ENCODE results near the gene CD151.

The CD151 gene

GRCh38 chr11:854601-855329 is 22.0 kb downstream of the CD151 start:
- peak overlapping the region; percentile 57 for H3K27ac ChIP-seq
- TF ChIP-seq, protein P1, sequence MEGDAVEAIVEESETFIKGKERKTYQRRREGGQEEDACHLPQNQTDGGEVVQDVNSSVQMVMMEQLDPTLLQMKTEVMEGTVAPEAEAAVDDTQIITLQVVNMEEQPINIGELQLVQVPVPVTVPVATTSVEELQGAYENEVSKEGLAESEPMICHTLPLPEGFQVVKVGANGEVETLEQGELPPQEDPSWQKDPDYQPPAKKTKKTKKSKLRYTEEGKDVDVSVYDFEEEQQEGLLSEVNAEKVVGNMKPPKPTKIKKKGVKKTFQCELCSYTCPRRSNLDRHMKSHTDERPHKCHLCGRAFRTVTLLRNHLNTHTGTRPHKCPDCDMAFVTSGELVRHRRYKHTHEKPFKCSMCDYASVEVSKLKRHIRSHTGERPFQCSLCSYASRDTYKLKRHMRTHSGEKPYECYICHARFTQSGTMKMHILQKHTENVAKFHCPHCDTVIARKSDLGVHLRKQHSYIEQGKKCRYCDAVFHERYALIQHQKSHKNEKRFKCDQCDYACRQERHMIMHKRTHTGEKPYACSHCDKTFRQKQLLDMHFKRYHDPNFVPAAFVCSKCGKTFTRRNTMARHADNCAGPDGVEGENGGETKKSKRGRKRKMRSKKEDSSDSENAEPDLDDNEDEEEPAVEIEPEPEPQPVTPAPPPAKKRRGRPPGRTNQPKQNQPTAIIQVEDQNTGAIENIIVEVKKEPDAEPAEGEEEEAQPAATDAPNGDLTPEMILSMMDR (conservative IDR thresholded peaks at IDR 0.05; ENCODE audit: low read depth) = no peak
- ChIA-PET POLR2A (ENCODE audit: low non-redundant PET) (no interaction called here), CTCF (no interaction called here)
- no peak for DNase-seq (ENCODE audit: low spot score)

GRCh38 chr11:855330-855674 is 22.6 kb downstream of the CD151 start:
- H3K27ac ChIP-seq = peak overlapping the region; percentile 57
- DNase-seq (ENCODE audit: low spot score) = no peak
- POLR2A ChIA-PET (ENCODE audit: low non-redundant PET) = no interaction called here
- CTCF ChIA-PET = no interaction called here
- TF ChIP-seq, protein P1 (conservative IDR thresholded peaks at IDR 0.05; ENCODE audit: low read depth) = no peak

DNA sequence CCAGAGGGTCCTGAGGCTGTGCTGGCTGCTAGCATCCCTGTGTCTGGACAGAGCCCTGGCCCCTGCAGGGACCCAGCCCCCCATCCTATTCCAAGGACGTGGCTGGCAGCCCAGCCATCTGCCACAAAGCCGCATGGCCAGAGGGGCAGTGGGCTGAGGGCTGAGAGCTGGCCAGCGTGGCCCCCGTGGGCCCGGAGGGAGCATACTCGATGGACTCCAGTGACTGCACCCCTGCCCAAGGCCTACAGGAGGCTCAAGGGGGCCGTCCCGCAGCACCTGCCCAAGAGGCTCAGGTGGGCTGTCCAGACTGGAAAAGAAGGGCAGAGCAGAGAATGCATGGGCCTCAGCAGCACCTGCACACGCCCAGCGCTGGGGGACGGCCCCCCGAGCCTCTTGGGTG is 23.0 kb downstream of the CD151 start:
- TF ChIP-seq, protein P1 (conservative IDR thresholded peaks at IDR 0.05; ENCODE audit: low read depth) = no peak
- DNase-seq (ENCODE audit: low spot score) = no peak
- CTCF ChIA-PET = no interaction called here
- H3K27ac ChIP-seq = peak overlapping the region; percentile 57
- POLR2A ChIA-PET (ENCODE audit: low non-redundant PET) = no interaction called here

DNA sequence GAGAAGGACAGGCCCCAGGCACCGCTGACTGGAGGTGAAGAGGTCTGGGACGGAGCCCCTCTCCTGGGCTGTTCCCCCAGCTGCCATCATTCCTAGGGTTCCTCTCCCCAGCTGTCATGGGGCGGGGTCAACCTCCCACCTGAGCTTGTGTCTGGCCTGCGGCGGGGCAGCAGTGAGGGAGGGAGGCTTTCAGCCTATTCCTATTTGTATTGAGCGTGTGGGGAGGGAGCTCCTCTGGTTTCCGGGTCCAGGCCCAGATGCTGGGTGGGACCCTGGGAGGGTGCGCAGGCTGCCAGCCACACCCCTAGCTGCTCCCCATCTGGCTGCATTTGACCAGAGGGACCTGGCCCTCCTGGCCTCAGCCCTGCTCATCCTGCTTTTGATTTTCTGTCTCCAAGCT is 23.6 kb downstream of the CD151 start:
- DNase-seq (ENCODE audit: low spot score) = no peak
- POLR2A ChIA-PET (ENCODE audit: low non-redundant PET) = interaction anchor here (0.7 kb wide), 1 partner anchor 50 kb away, joined by 3 read pairs; no protein-coding TSS in a partner anchor
- TF ChIP-seq, protein P1 (conservative IDR thresholded peaks at IDR 0.05; ENCODE audit: low read depth) = no peak
- peak overlapping the region; percentile 57 for H3K27ac ChIP-seq
- CTCF ChIA-PET = interaction anchor here (0.6 kb wide), 1 partner anchor 51 kb away, joined by 3 read pairs; no protein-coding TSS in a partner anchor

DNA sequence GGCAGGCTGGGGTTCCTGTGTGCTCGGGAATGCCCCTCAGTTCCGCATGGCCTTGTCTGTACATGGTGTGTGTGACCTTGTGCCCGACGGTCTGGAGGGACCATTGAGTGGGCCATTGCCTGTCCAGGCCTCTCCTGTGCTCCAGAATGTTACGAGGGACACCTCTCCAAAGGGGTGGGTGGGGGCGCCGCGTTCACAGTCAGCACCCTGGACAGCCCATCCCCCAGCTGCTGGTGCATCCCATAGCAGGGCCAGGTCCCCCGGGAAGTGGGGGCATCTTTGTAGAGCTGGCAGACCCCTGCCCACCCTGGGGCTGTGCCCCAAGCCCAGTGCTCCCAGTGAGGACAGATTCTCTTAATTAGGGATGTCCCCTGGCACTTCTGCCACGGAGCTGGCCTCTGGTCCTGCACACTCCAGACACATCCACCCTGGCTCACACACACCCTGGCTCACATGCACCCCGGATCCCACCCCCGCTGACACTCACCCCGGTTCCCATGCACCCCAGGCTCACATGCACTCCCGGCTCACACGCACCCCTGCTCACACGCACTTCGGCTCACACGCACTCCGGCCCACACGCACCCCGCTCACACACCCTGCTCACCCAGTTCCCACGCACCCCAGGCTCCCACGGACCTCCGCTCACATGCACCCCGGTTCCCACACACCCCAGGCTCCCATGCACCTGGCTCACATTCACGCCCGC is 25.5 kb downstream of the CD151 start:
- TF ChIP-seq, protein P1 (conservative IDR thresholded peaks at IDR 0.05; ENCODE audit: low read depth) = no peak
- ChIA-PET CTCF (interaction anchor here (0.6 to 0.7 kb wide), 2 partner anchors 9 to 171 kb away, joined by 3 read pairs; no protein-coding TSS in a partner anchor), POLR2A (ENCODE audit: low non-redundant PET) (no interaction called here)
- no peak for DNase-seq (ENCODE audit: low spot score)
- H3K27ac ChIP-seq = peak overlapping the region; percentile 57

- H3K27ac ChIP-seq = no peak overlapping the region
- ChIA-PET CTCF (interaction anchor here (0.6 to 1.1 kb wide), 3 partner anchors 10 to 170 kb away, joined by 3 read pairs; no protein-coding TSS in a partner anchor), POLR2A (ENCODE audit: low non-redundant PET) (interaction anchor here (0.8 to 1.6 kb wide), 2 partner anchors 15 to 154 kb away, joined by 3 to 7 read pairs; partner anchors contain the start of gene TSPAN4)
- TF ChIP-seq, protein P1 (conservative IDR thresholded peaks at IDR 0.05; ENCODE audit: low read depth) = no peak
- no peak for DNase-seq (ENCODE audit: low spot score)
These were observed 26.1 kb downstream of the CD151 start for GRCh38 chr11:858762-859339.

Data from RWPE1 (cell line).